ENCODE measurements around the gene PITX1. TPM values are rescaled to one million over a fixed set of nuclear protein-coding genes. Genes with fewer than 3 reads are reported as not detected.

PITX1 gene
- total RNA-seq, 1 donor from 2014 or later = 141 TPM

GRCh38 chr5:135032695-135032998 is 1.4 kb downstream of the PITX1 start:
- H3K36me3 ChIP-seq = no peaks in the 10 kb centered on the region
- H3K4me3 ChIP-seq = peak overlapping the region; percentile 43 to 57
- intact Hi-C loops (cut with DNase I) = no loop called here
- H3K27me3 ChIP-seq = peaks cover 19% of the 10 kb centered on the region
- peak overlapping the region; percentile 95 for H3K27ac ChIP-seq
- TF ChIP-seq POLR2AphosphoS5 (IDR thresholded peaks at IDR 0.05; ENCODE audit: insufficient read depth in 1 of 2, low read depth in 1 of 2) = no peak
- no peak for TF ChIP-seq POLR2A (IDR thresholded peaks at IDR 0.05)
- TF ChIP-seq CTCF (IDR thresholded peaks at IDR 0.05) = no peak
- no peak for DNase-seq (ENCODE audit: extremely low spot score in 2 of 2)
- peaks cover 44% of the 10 kb centered on the region for H3K4me1 ChIP-seq
- H3K9me3 ChIP-seq = no peaks in the 10 kb centered on the region

GRCh38 chr5:135031813-135032694 is 2.0 kb downstream of the PITX1 start:
- Histone ChIP-seq H3K4me1 (peaks cover 44% of the 10 kb centered on the region), H3K27me3 (peaks cover 22% of the 10 kb centered on the region), H3K27ac (peak overlapping the region; percentile 95), H3K36me3 (no peaks in the 10 kb centered on the region), H3K9me3 (no peaks in the 10 kb centered on the region), H3K4me3 (peak overlapping the region; percentile 32 to 57)
- no peak for TF ChIP-seq POLR2A (IDR thresholded peaks at IDR 0.05)
- TF ChIP-seq POLR2AphosphoS5 (IDR thresholded peaks at IDR 0.05; ENCODE audit: insufficient read depth in 1 of 2, low read depth in 1 of 2) = no peak
- TF ChIP-seq CTCF (IDR thresholded peaks at IDR 0.05) = no peak
- intact Hi-C loops (cut with DNase I) = no loop called here
- DNase-seq (ENCODE audit: extremely low spot score in 2 of 2) = no peak

GRCh38 chr5:135030956-135031812 is 2.8 kb downstream of the PITX1 start:
- Histone ChIP-seq H3K4me3 (peak overlapping the region; percentile 32 to 57), H3K4me1 (peaks cover 47% of the 10 kb centered on the region), H3K27me3 (peaks cover 22% of the 10 kb centered on the region), H3K9me3 (no peaks in the 10 kb centered on the region), H3K27ac (peak overlapping the region; percentile 95), H3K36me3 (no peaks in the 10 kb centered on the region)
- TF ChIP-seq CTCF (IDR thresholded peaks at IDR 0.05) (no peak), POLR2AphosphoS5 (IDR thresholded peaks at IDR 0.05; ENCODE audit: insufficient read depth in 1 of 2, low read depth in 1 of 2) (peak in 1 of 2 donors; percentile 34), POLR2A (IDR thresholded peaks at IDR 0.05) (no peak)
- DNase-seq (ENCODE audit: extremely low spot score in 2 of 2) = no peak
- intact Hi-C loops (cut with DNase I) = no loop called here

GRCh38 chr5:135030123-135030955 is 3.7 kb downstream of the PITX1 start:
- Histone ChIP-seq H3K4me1 (peaks cover 51% of the 10 kb centered on the region), H3K27me3 (peaks cover 22% of the 10 kb centered on the region)

More at GRCh38 chr5:135030123-135030955, 3.7 kb downstream of the PITX1 start:
- intact Hi-C loops (cut with DNase I) = no loop called here
- TF ChIP-seq CTCF (IDR thresholded peaks at IDR 0.05) (no peak), POLR2AphosphoS5 (IDR thresholded peaks at IDR 0.05; ENCODE audit: insufficient read depth in 1 of 2, low read depth in 1 of 2) (no peak), POLR2A (IDR thresholded peaks at IDR 0.05) (no peak)
- H3K9me3 ChIP-seq = no peaks in the 10 kb centered on the region
- peak overlapping the region; percentile 32 to 57 for H3K4me3 ChIP-seq
- peak overlapping the region; percentile 95 for H3K27ac ChIP-seq
- DNase-seq (ENCODE audit: extremely low spot score in 2 of 2) = no peak
- no peaks in the 10 kb centered on the region for H3K36me3 ChIP-seq
